DMS79 treated with DMSO at 0.1 percent for 48 hours (cell line): ENCODE results near the gene FZR1.
"Not testable (repeated sequence)": the region's sequence is repeated elsewhere in the genome, so short reads cannot be mapped to it uniquely, and the experiment has no call there.

ENCODE experiments used
- DNase-seq: peaks from one replicate; lab custom pipeline; 2025; lab: John Stamatoyannopoulos, UW

The FZR1 gene

GRCh38 chr19:3547301-3547731 lies 41.2 kb downstream of the FZR1 start:
- no peak for DNase-seq

GRCh38 chr19:3547767-3548282 lies 41.7 kb downstream of the FZR1 start:
- DNase-seq: no peak

GRCh38 chr19:3548606-3549005 lies 42.5 kb downstream of the FZR1 start:
- DNase-seq: no peak

GRCh38 chr19:3549816-3550215 lies 43.7 kb downstream of the FZR1 start:
- DNase-seq: no peak

- DNase-seq: no peak
Measured at GRCh38 chr19:3550947-3551791, 45.1 kb downstream of the FZR1 start.

- DNase-seq: no peak
Measured at GRCh38 chr19:3551792-3552095, 45.6 kb downstream of the FZR1 start.

GRCh38 chr19:3554254-3555083 lies 48.4 kb downstream of the FZR1 start:
- DNase-seq: no peak

GRCh38 chr19:3555653-3556422 lies 49.7 kb downstream of the FZR1 start:
- no peak for DNase-seq

- no peak for DNase-seq
Measured at GRCh38 chr19:3556423-3556977, 50.4 kb downstream of the FZR1 start.

GRCh38 chr19:3556978-3557460 lies 50.9 kb downstream of the FZR1 start:
- peak; percentile 6 for DNase-seq

GRCh38 chr19:3557461-3558248 lies 51.5 kb downstream of the FZR1 start, which contains the start of gene MFSD12:
Gene MFSD12, minus strand, starts transcription at chr19:3557586. Its CDS starts 183 bp downstream, at chr19:3557403.
- peak; percentile 86 for DNase-seq

GRCh38 chr19:3563709-3564524 lies 57.8 kb downstream of the FZR1 start:
- DNase-seq: no peak

- no peak for DNase-seq
Measured at GRCh38 chr19:3565139-3565538, 59.0 kb downstream of the FZR1 start.

GRCh38 chr19:3570042-3570441 lies 63.9 kb downstream of the FZR1 start:
- not testable (repeated sequence) for DNase-seq

GRCh38 chr19:3570606-3571011 lies 64.5 kb downstream of the FZR1 start:
- DNase-seq: no peak

- peak; percentile 96 for DNase-seq
Measured at GRCh38 chr19:3572132-3572854, 66.2 kb downstream of the FZR1 start.

- DNase-seq: no peak
Measured at GRCh38 chr19:3572855-3573161, 66.7 kb downstream of the FZR1 start, which contains the start of gene HMG20B. Gene HMG20B, plus strand, starts transcription at chr19:3572944. Its CDS starts 366 bp downstream, at chr19:3573310.

- DNase-seq: no peak
Measured at GRCh38 chr19:3573162-3573857, 67.2 kb downstream of the FZR1 start.
